Ovary (tissue), 9 donors: Measurements from ENCODE around the gene SYNPO2. TPM values are rescaled to one million over a fixed set of nuclear protein-coding genes. Genes with fewer than 3 reads are reported as not detected.

Experiments used
- DNase-seq, 5 donors: peaks; one replicate each; pipeline ENCODE4 v3.0.0-alpha.2; 2019 to 2020
- H3K27ac ChIP-seq, 2 donors: fragments of 200-600 bp; one replicate each; pipeline versions ENCODE4 v1.5.1 to v1.8.0; 2019 to 2022
- H3K27me3 ChIP-seq: fragments of 200-600 bp; one replicate; pipeline ENCODE4 v1.8.0; 2022
- H3K36me3 ChIP-seq: fragments of 200-600 bp; sonication (generic); one replicate; pipeline ENCODE4 v1.5.1; 2019
- H3K4me1 ChIP-seq: one replicate; pipeline ENCODE4 v1.8.1; 2013; ENCODE audit warnings: mild to moderate bottlenecking, moderate library complexity; ENCODE audit not compliant: insufficient read depth
- H3K4me3 ChIP-seq: fragments of 200-600 bp; sonication (generic); one replicate; pipeline ENCODE4 v1.5.1; 2017
- H3K9me3 ChIP-seq, 2 donors: fragments of 200-600 bp in 1 of 2; sonication (generic) in 1 of 2; one replicate each; pipeline versions ENCODE4 v1.5.1 to v1.8.1; 2013 to 2019; ENCODE audit warnings: mild to moderate bottlenecking in 1 of 2, moderate library complexity in 1 of 2
- EP300 ChIP-seq: sonication (generic); formaldehyde crosslinking; IDR thresholded peaks from one replicate; pipeline ENCODE4 v1.6.1; 2017; ENCODE audit warnings: antibody characterized with exemption
- POLR2A ChIP-seq: fragments of 450-650 bp; IDR thresholded peaks from one replicate; pipeline ENCODE4 v1.6.1; 2017; ENCODE audit warnings: antibody characterized with exemption, mild to moderate bottlenecking, moderate library complexity
- WGBS, 3 donors: extraction: QIAGEN DNeasy Blood & Tissue Kit in 1 of 3; methylation state at CpG; one replicate each; pipeline versions ENCODE4 v1.1.5 to v1.1.7; 2013 to 2017; 5-methylcytosine and 5-hydroxymethylcytosine counted together
- intact Hi-C, 4 donors: fragments of 100-400 bp; cut with DNase I; formaldehyde crosslinking; loops; one replicate each; pipeline versions ENCODE4 v1.11.0 to v1.15.1; 2022 to 2023
- polyA plus RNA-seq, 2 donors: library from polyadenylated mRNA; stranded (reverse); fragments of 200-250 nt in 1 of 2; fragments of 350-450 nt in 1 of 2; fragmentation: Illumina TruSeq in 1 of 2; extraction: RNeasy Lipid Tissue Mini Kit (QIAGEN cat#74804) in 1 of 2; gene quantifications; one replicate each; pipeline ENCODE4 v1.2.3, GENCODE V29; 2013 to 2014
- total RNA-seq, 7 donors: library from RNA; depleted of rRNA in 2 of 7; stranded (reverse); fragments of >200 nt in 2 of 7; fragmentation: NEBNext Ultra II Directional in 3 of 7; extraction: Animal tissue kit (Norgen Biotek cat#: 25700) in 3 of 7; gene quantifications; one replicate each; pipeline versions ENCODE4 v1.1.0 to v1.2.4, GENCODE V29; 2016 to 2023
- TF ChIP-seq, protein P1 (sequence below), 3 donors: fragments of 450-650 bp in 2 of 3; fragments of 200-600 bp in 1 of 3; IDR thresholded peaks; one replicate each; pipeline versions ENCODE4 v1.5.1 to v1.8.0; 2016 to 2022; ENCODE audit warnings: antibody characterized with exemption in 3 of 3, mild to moderate bottlenecking in 1 of 3
- donor health status: DM: no; HTN: no; CAD: no; lungs with moderate emphysema.
- donor health status: DM: no; HTN: no; CAD: no.
- donor health status: Bipolar disorder and iron deficiency.
- donor health status: DM: yes; HTN: yes; CAD: no.
- donor health status: DM: no; HTN: no; CAD: no.
- donor health status: DM: yes; HTN: yes; CAD: no.

The SYNPO2 gene
- total and polyA plus RNA-seq, 9 donors = 54.8 to 265 (median 121) TPM

- Histone ChIP-seq H3K4me3 (no peak overlapping the region), H3K9me3 (no peaks in the 10 kb centered on the region), H3K27me3 (no peaks in the 10 kb centered on the region), H3K36me3 (no peaks in the 10 kb centered on the region), H3K4me1 (peaks cover 28% of the 10 kb centered on the region), H3K27ac (peak overlapping the region; percentile 36 to 65)
- TF ChIP-seq, protein P1, sequence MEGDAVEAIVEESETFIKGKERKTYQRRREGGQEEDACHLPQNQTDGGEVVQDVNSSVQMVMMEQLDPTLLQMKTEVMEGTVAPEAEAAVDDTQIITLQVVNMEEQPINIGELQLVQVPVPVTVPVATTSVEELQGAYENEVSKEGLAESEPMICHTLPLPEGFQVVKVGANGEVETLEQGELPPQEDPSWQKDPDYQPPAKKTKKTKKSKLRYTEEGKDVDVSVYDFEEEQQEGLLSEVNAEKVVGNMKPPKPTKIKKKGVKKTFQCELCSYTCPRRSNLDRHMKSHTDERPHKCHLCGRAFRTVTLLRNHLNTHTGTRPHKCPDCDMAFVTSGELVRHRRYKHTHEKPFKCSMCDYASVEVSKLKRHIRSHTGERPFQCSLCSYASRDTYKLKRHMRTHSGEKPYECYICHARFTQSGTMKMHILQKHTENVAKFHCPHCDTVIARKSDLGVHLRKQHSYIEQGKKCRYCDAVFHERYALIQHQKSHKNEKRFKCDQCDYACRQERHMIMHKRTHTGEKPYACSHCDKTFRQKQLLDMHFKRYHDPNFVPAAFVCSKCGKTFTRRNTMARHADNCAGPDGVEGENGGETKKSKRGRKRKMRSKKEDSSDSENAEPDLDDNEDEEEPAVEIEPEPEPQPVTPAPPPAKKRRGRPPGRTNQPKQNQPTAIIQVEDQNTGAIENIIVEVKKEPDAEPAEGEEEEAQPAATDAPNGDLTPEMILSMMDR (IDR thresholded peaks at IDR 0.05) = no peak
- TF ChIP-seq EP300 (no peak), POLR2A (no peak)
- peak in 2 of 5 donors; percentile 31 to 41 for DNase-seq
- WGBS, 3 donors = 20 to 26% (median 20%) methylated on average over 2 of the region's 2 CpGs
- intact Hi-C loops = loop anchor here (5.0 to 10.0 kb wide), 5 partner anchors 75 to 225 kb away; partner anchors contain the start of gene SEC24D (in 1 of the 4)
Measured at GRCh38 chr4:118967393-118967792, 78.7 kb downstream of the SYNPO2 start.

- 0 to 10% (median 3%) methylated on average over 1 of the region's 1 CpG for WGBS, 3 donors
- H3K9me3 ChIP-seq = no peaks in the 10 kb centered on the region
- H3K36me3 ChIP-seq = no peaks in the 10 kb centered on the region
- H3K4me1 ChIP-seq = peaks cover 29% of the 10 kb centered on the region
- no peaks in the 10 kb centered on the region for H3K27me3 ChIP-seq
- H3K4me3 ChIP-seq = no peak overlapping the region
- TF ChIP-seq, protein P1 (IDR thresholded peaks at IDR 0.05) = no peak
- no peak for TF ChIP-seq POLR2A
- no peak for TF ChIP-seq EP300
- peak overlapping the region in 1 of 2 donors; percentile 65 for H3K27ac ChIP-seq
- intact Hi-C loops = loop anchor here (2.0 to 10.0 kb wide), 6 partner anchors 76 to 226 kb away; partner anchors contain the start of gene SEC24D (in 1 of the 4)
- peak; percentile 43 to 74 (median 61) for DNase-seq
Measured at GRCh38 chr4:118968005-118968404, 79.4 kb downstream of the SYNPO2 start.

DNA sequence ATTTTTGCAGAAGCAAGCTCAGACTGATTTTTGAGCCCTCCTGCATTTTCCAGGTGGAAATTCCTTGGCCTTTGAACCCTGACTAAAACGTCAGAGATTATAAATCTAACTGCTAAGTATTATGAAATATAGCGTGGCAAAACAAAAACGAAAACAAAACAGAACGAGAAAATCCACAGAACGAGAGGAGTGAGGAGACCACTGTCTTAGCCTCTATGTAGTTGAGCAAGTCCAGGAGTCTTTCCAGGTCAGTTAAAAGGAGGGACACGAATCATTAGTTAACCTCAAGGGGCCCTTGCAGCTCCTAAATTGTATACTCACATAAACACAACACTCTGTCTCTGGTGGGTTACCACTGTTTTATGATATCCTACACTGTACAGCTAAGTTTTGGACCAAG, 80.2 kb downstream of the SYNPO2 start:
- DNase-seq = no peak
- intact Hi-C loops = loop anchor here (2.0 to 10.0 kb wide), 6 partner anchors 77 to 227 kb away; partner anchors contain the start of gene SEC24D (in 1 of the 4)
- Histone ChIP-seq H3K4me1 (peaks cover 28% of the 10 kb centered on the region), H3K27ac (peak overlapping the region in 1 of 2 donors; percentile 65), H3K36me3 (no peaks in the 10 kb centered on the region), H3K27me3 (no peaks in the 10 kb centered on the region), H3K9me3 (no peaks in the 10 kb centered on the region), H3K4me3 (no peak overlapping the region)
- 6 to 13% (median 11%) methylated on average over 6 of the region's 6 CpGs for WGBS, 3 donors
- TF ChIP-seq, protein P1 (IDR thresholded peaks at IDR 0.05) = no peak
- no peak for TF ChIP-seq EP300
- TF ChIP-seq POLR2A = no peak

- H3K27ac ChIP-seq = peak overlapping the region in 1 of 2 donors; percentile 65
- TF ChIP-seq, protein P1 (IDR thresholded peaks at IDR 0.05) = peak; percentile 35 to 86 (median 81)
- no peak for TF ChIP-seq EP300
- no peak for TF ChIP-seq POLR2A
- no peak overlapping the region for H3K4me3 ChIP-seq
- H3K36me3 ChIP-seq = no peaks in the 10 kb centered on the region
- no peaks in the 10 kb centered on the region for H3K9me3 ChIP-seq
- 2 to 9% (median 5%) methylated on average over 5 of the region's 5 CpGs for WGBS, 3 donors
- peak; percentile 55 to 80 (median 67) for DNase-seq
- H3K27me3 ChIP-seq = no peaks in the 10 kb centered on the region
- peaks cover 27% of the 10 kb centered on the region for H3K4me1 ChIP-seq
- intact Hi-C loops = loop anchor here (2.0 to 10.0 kb wide), 6 partner anchors 77 to 227 kb away; partner anchors contain the start of gene SEC24D (in 1 of the 4)
Measured at GRCh38 chr4:118969359-118969758, 80.7 kb downstream of the SYNPO2 start.
